ENCODE data around the gene ADPRHL1.
"Not testable (repeated sequence)": the region's sequence is repeated elsewhere in the genome, so short reads cannot be mapped to it uniquely, and the experiment has no call there.

ADPRHL1 gene

GRCh38 chr13:113402471-113403254 is 50.6 kb downstream of the ADPRHL1 start:
- no peak for DNase-seq (ENCODE audit: low read depth)

- no peak for DNase-seq (ENCODE audit: low read depth)
Observed at GRCh38 chr13:113401452-113402415, 51.6 kb downstream of the ADPRHL1 start.

- DNase-seq (ENCODE audit: low read depth): no peak
Observed at GRCh38 chr13:113400621-113401451, 52.5 kb downstream of the ADPRHL1 start.

- DNase-seq (ENCODE audit: low read depth): no peak
Observed at GRCh38 chr13:113399755-113400149, 53.5 kb downstream of the ADPRHL1 start.

- peak; percentile 64 for DNase-seq (ENCODE audit: low read depth)
Observed at GRCh38 chr13:113398963-113399754, 54.1 kb downstream of the ADPRHL1 start.

- DNase-seq (ENCODE audit: low read depth): no peak
Observed at GRCh38 chr13:113397608-113398425, 55.5 kb downstream of the ADPRHL1 start.

GRCh38 chr13:113394339-113394640 is 59.0 kb downstream of the ADPRHL1 start:
- DNase-seq (ENCODE audit: low read depth): no peak

- DNase-seq (ENCODE audit: low read depth): peak; percentile 69
Observed at GRCh38 chr13:113393563-113394338, 59.5 kb downstream of the ADPRHL1 start.

- no peak for DNase-seq (ENCODE audit: low read depth)
Observed at GRCh38 chr13:113393226-113393562, 60.1 kb downstream of the ADPRHL1 start.

- no peak for DNase-seq (ENCODE audit: low read depth)
Observed at GRCh38 chr13:113390874-113391497, 62.3 kb downstream of the ADPRHL1 start.

- not testable (repeated sequence) for DNase-seq (ENCODE audit: low read depth)
Observed at GRCh38 chr13:113389586-113389985, 63.7 kb downstream of the ADPRHL1 start.

- DNase-seq (ENCODE audit: low read depth): no peak
Observed at GRCh38 chr13:113387396-113387795, 65.9 kb downstream of the ADPRHL1 start.

- DNase-seq (ENCODE audit: low read depth): no peak
Observed at GRCh38 chr13:113383089-113383488, 70.2 kb downstream of the ADPRHL1 start.

- DNase-seq (ENCODE audit: low read depth): not testable (repeated sequence)
Observed at GRCh38 chr13:113382542-113382941, 70.7 kb downstream of the ADPRHL1 start.

- no peak for DNase-seq (ENCODE audit: low read depth)
Observed at GRCh38 chr13:113378825-113379224, 74.5 kb downstream of the ADPRHL1 start.

GRCh38 chr13:113374511-113375175 is 78.6 kb downstream of the ADPRHL1 start:
- no peak for DNase-seq (ENCODE audit: low read depth)

- no peak for DNase-seq (ENCODE audit: low read depth)
Observed at GRCh38 chr13:113373811-113374485, 79.3 kb downstream of the ADPRHL1 start.

- not testable (repeated sequence) for DNase-seq (ENCODE audit: low read depth)
Observed at GRCh38 chr13:113371701-113372100, 81.6 kb downstream of the ADPRHL1 start.
